Progenitor cell of endocrine pancreas (in vitro differentiated cells): ENCODE measurements around the gene ADARB2. TPM values are rescaled to one million over a fixed set of nuclear protein-coding genes. Genes with fewer than 3 reads are reported as not detected.

Experiments
- DNase-seq: peaks from one replicate; pipeline ENCODE4 v3.0.0; 2021; ENCODE audit warnings: low spot score; ENCODE audit not compliant: unreplicated experiment
- H3K27ac Mint-ChIP-seq: 2 replicates; pipeline ENCODE4 v1.8.0; 2021; ENCODE audit warnings: mild to moderate bottlenecking, moderate library complexity, mixed read lengths
- H3K27me3 Mint-ChIP-seq: 2 replicates; pipeline ENCODE4 v1.8.0; 2021; ENCODE audit warnings: mixed read lengths
- H3K36me3 Mint-ChIP-seq: 2 replicates; pipeline ENCODE4 v1.8.0; 2022; ENCODE audit warnings: mixed read lengths; ENCODE audit not compliant: insufficient read depth
- H3K4me1 Mint-ChIP-seq: 2 replicates; pipeline ENCODE4 v1.8.0; 2021; ENCODE audit warnings: low read depth, mixed read lengths
- H3K4me3 Mint-ChIP-seq: 2 replicates; pipeline ENCODE4 v1.8.0; 2021; ENCODE audit warnings: low read depth, mild to moderate bottlenecking, moderate library complexity, mixed read lengths
- H3K9me3 Mint-ChIP-seq: 2 replicates; pipeline ENCODE4 v1.8.0; 2021; ENCODE audit warnings: low read depth, mixed read lengths
- CTCF ChIP-seq: fragments of 200-600 bp; sonication (generic); IDR thresholded peaks from one replicate; pipeline ENCODE4 v1.5.0; 2021; ENCODE audit warnings: antibody characterized with exemption, mild to moderate bottlenecking; ENCODE audit not compliant: unreplicated experiment
- total RNA-seq: library from RNA; stranded (reverse); gene quantifications from 2 replicates; pipeline ENCODE4 v1.2.1, GENCODE V29; 2021

The ADARB2 gene
- total RNA-seq, 1 donor from 2014 or later = 1.3 TPM

GRCh38 chr10:1424648-1425047 is 312.7 kb downstream of the ADARB2 start:
- Mint-ChIP-seq H3K27ac (no peak overlapping the region), H3K4me1 (peaks cover 21% of the 10 kb centered on the region), H3K27me3 (no peaks in the 10 kb centered on the region), H3K9me3 (no peaks in the 10 kb centered on the region), H3K4me3 (no peak overlapping the region), H3K36me3 (no peaks in the 10 kb centered on the region)
- no peak for DNase-seq
- TF ChIP-seq CTCF = no peak

- Mint-ChIP-seq H3K9me3 (no peaks in the 10 kb centered on the region), H3K4me1 (peaks cover 23% of the 10 kb centered on the region), H3K27ac (no peak overlapping the region), H3K36me3 (no peaks in the 10 kb centered on the region), H3K27me3 (no peaks in the 10 kb centered on the region), H3K4me3 (no peak overlapping the region)
- DNase-seq = no peak
- TF ChIP-seq CTCF = no peak
These were observed 313.6 kb downstream of the ADARB2 start for GRCh38 chr10:1423676-1424253.

GRCh38 chr10:1422275-1422674 is 315.1 kb downstream of the ADARB2 start:
- H3K36me3 Mint-ChIP-seq = no peaks in the 10 kb centered on the region
- no peaks in the 10 kb centered on the region for H3K9me3 Mint-ChIP-seq
- TF ChIP-seq CTCF = no peak
- no peak for DNase-seq
- no peak overlapping the region for H3K4me3 Mint-ChIP-seq
- peaks cover 23% of the 10 kb centered on the region for H3K4me1 Mint-ChIP-seq
- no peak overlapping the region for H3K27ac Mint-ChIP-seq
- no peaks in the 10 kb centered on the region for H3K27me3 Mint-ChIP-seq

- Mint-ChIP-seq H3K4me3 (peak overlapping the region; percentile 68), H3K36me3 (no peaks in the 10 kb centered on the region), H3K4me1 (peaks cover 23% of the 10 kb centered on the region), H3K9me3 (peaks cover 3% of the 10 kb centered on the region), H3K27me3 (no peaks in the 10 kb centered on the region), H3K27ac (peak overlapping the region; percentile 53)
- DNase-seq = peak; percentile 75
- TF ChIP-seq CTCF = peak; percentile 91
These were observed 316.5 kb downstream of the ADARB2 start for GRCh38 chr10:1420661-1421362.

- Mint-ChIP-seq H3K4me3 (peak overlapping the region; percentile 68), H3K4me1 (peaks cover 23% of the 10 kb centered on the region), H3K36me3 (no peaks in the 10 kb centered on the region), H3K9me3 (peaks cover 7% of the 10 kb centered on the region), H3K27ac (no peak overlapping the region), H3K27me3 (no peaks in the 10 kb centered on the region)
- TF ChIP-seq CTCF = no peak
- no peak for DNase-seq
These were observed 317.3 kb downstream of the ADARB2 start for GRCh38 chr10:1419796-1420610.
